HG02610 (cell line): ENCODE data around the gene F11R.
A peak's percentile ranks its signal among the peaks of the same experiment; 100 is the strongest.
"Not testable (repeated sequence)": the region's sequence is repeated elsewhere in the genome, so short reads cannot be mapped to it uniquely, and the experiment has no call there.

Experiments
- ATAC-seq: cut with Tn5 transposase; IDR thresholded peaks from one replicate; pipeline ENCODE4 v1.9.1; 2021; ENCODE audit warnings: mild to moderate bottlenecking, moderate library complexity; ENCODE audit not compliant: unreplicated experiment

Gene F11R

DNA sequence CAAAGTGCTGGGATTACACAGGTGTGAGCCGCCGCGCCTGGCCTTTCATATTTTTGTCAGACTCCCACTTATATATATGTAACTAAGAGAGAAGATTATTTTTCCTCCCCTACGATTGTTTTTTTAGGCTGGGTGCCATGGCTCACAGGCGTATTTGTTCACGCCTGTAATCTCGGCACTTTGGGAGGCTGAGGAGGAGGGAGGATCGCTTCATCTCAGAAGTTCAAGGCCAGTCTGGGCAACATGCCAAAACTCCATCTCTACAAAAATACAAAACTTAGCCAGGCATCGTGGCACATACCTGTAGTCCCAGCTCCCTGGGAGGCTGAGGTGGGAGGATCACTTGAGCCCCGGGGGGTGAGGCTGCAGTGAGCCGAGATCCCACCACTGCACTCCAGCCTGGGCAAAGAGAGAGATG lies 42.4 kb downstream of the F11R start:
- ATAC-seq: no peak

GRCh38 chr1:160975026-160975425 lies 45.9 kb downstream of the F11R start:
- ATAC-seq: no peak

DNA sequence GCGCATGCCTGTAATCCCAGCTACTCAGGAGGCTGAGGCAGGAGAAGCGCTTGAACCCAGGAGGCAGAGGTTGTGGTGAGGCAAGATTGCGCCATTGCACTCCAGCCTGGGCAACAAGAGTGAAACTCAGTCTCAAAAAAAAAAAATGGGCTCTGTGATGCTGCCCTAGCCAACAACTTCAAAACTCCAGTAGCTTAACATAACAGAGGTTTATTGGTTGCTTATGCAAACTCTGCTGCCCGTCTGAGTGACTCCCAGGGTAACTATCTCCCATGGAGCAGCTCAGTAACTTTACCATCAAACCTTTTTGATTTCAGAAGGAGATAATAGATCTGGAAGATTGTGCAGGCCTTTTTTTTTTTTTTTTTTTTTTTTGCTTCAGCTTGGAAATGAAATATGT lies 47.5 kb downstream of the F11R start:
- no peak for ATAC-seq

DNA sequence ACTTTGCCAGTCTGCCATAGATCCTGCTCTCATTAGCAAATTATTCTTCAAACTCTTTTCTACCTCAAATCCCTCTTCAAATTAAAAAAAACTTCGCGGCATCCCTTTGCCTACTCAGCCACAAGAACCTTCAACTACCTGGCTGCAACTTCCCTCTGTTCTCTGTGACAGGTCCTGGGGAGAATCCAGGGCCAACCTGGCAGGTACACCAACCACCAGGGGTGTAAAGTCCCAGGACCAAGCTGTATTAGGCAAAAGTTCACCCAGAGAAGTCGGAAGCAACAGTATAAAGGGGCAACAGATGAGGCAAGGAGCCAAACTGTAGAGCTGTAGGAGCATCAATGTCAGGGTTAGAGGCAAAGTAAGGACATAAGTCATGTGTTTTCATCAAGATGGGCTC lies 48.0 kb downstream of the F11R start:
- no peak for ATAC-seq

DNA sequence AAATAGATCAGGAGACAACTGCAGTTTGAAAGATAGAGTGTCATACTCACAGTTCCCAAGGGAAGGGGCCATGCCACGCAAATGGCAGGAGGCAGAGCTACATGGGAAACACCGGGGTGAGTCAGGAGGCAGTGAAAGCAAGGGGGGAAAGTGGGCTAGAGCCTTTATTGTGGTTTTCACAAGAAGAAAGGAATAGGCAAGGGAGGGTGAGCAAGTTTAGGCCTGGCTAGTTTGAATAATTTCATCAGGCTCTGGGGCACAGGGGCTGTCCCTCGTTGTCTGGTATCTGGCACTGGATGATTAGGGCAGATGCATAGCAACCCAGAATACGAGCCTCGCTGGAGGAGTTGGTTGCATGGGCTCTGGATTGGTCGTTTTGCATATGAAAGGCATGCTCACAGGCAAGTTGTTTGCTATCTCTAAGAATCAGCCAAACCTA lies 49.3 kb downstream of the F11R start:
- ATAC-seq: peak; percentile 80

- ATAC-seq: no peak
Measured at GRCh38 chr1:160963521-160963920, 57.4 kb downstream of the F11R start.

DNA sequence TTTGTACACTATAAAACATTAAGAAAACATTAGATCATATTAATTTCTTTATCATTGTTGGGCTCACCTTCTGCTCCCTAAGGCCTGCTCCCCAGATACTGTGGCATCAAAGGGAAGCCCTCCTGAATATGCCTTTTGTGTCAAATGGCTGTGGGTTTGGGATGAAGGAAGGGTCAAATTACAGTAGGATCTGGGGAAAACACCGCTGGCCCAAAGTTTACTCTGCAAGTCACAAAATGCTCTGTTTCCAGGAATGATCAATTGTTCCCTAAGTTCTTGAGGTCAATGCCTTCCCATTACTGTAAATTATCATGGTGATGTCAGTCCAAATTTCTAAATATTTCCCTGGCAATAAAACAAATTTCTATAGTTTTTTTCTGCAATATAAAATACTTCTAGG lies 59.5 kb downstream of the F11R start:
- ATAC-seq: no peak

GRCh38 chr1:160956966-160957365 lies 64.0 kb downstream of the F11R start:
- no peak for ATAC-seq

GRCh38 chr1:160954158-160955104 lies 66.5 kb downstream of the F11R start, which contains the start of gene ITLN2:
Gene ITLN2, minus strand, starts transcription at chr1:160954809. Its CDS starts 68 bp downstream, at chr1:160954741.
- peak; percentile 75 for ATAC-seq

GRCh38 chr1:160953030-160953429 lies 67.9 kb downstream of the F11R start:
- ATAC-seq: no peak

GRCh38 chr1:160952129-160952510 lies 68.8 kb downstream of the F11R start:
- no peak for ATAC-seq

GRCh38 chr1:160951443-160952128 lies 69.4 kb downstream of the F11R start:
- ATAC-seq: peak; percentile 50

DNA sequence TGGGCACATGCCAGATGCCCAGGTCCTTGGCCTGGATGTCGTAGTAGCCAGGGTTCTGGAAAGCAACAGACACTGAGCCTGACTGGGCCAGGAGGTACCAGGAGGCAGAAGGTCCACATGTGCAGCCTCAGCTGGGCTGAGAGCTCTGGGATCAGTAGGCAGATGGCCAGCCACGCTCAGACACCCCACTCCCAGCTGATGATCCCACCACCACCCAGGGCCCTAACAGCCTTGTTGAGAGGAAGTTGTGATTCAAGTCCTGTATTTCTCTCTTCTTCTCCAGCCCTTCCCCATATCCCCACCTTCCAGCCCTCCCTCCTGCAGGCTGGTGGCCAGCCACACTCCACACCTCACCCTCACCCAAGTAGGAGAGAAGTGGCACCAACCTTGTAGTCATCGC lies 70.3 kb downstream of the F11R start:
- ATAC-seq: no peak

DNA sequence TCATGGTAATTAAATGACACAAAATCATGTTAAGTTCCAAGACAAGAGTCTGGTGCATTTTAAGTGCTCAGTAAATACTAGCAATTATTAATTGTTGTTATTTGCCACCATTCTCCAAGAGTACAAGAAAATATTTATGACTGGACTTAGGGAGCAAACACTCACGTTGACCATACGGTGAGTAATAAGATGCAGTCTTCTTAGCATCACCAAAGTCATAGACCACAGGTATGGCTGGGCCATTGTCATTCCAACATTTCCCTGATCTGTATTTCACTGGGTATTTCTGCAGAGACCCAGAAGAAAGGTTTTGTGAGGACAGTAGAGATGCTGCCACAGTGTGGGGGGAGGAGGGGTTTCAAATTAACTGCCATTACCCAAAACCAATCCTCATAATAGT lies 71.1 kb downstream of the F11R start:
- ATAC-seq: no peak

GRCh38 chr1:160949216-160949880 lies 71.6 kb downstream of the F11R start:
- not testable (repeated sequence) for ATAC-seq

GRCh38 chr1:160947174-160947759 lies 73.7 kb downstream of the F11R start:
- ATAC-seq: not testable (repeated sequence)

DNA sequence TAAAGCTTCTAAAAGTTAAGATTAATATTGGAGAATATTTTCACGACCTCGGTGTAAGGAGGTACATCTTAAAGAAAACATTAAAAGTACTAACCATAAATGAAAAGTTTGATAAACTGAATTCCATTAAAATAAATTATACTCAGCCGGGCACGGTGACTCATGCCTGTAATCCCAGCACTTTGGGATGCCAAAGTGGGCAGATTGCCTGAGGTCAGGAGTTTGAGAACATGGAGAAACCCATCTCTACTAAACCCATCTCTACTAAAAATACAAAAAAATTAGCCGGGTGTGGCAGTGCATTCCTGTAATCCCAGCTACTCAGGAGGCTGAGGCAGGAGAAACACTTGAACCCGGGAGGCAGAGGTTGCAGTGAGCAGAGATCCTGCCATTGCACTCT lies 75.1 kb downstream of the F11R start:
- ATAC-seq: not testable (repeated sequence)
